ENCODE measurements around the gene MCHR1. TPM values are rescaled to one million over a fixed set of nuclear protein-coding genes. Genes with fewer than 3 reads are reported as not detected.
A peak's percentile ranks its signal among the peaks of the same experiment; 100 is the strongest.

The MCHR1 gene
- total RNA-seq, 6 donors from 2014 or later: 1.00 TPM; not detected in 5

GRCh38 chr22:40659166-40659565 is 20.1 kb upstream of the MCHR1 start:
- TF ChIP-seq POLR2A (IDR thresholded peaks at IDR 0.05) (no peak), CTCF (IDR thresholded peaks at IDR 0.05) (no peak), POLR2AphosphoS5 (IDR thresholded peaks at IDR 0.05) (no peak), EP300 (IDR thresholded peaks at IDR 0.05) (no peak)
- WGBS, 2 donors: 80 to 87% methylated on average over 6 of the region's 6 CpGs
- no peak for ATAC-seq (ENCODE audit: low FRiP score in 2 of 2)

GRCh38 chr22:40660730-40661129 is 18.6 kb upstream of the MCHR1 start:
- Histone ChIP-seq H3K27ac (no peak overlapping the region), H3K27me3 (no peaks in the 10 kb centered on the region), H3K36me3 (no peaks in the 10 kb centered on the region), H3K4me3 (no peak overlapping the region), H3K4me1 (no peaks in the 10 kb centered on the region), H3K9me3 (no peaks in the 10 kb centered on the region)
- TF ChIP-seq CTCF (IDR thresholded peaks at IDR 0.05): no peak
- TF ChIP-seq POLR2A (IDR thresholded peaks at IDR 0.05): no peak
- no peak for TF ChIP-seq EP300 (IDR thresholded peaks at IDR 0.05)
- no peak for TF ChIP-seq POLR2AphosphoS5 (IDR thresholded peaks at IDR 0.05)
- no peak for ATAC-seq (ENCODE audit: low FRiP score in 2 of 2)
- DNase-seq: no peak
- WGBS, 2 donors: 60 to 76% methylated on average over 3 of the region's 3 CpGs

More at GRCh38 chr22:40659166-40659565, 20.1 kb upstream of the MCHR1 start:
- no peaks in the 10 kb centered on the region for H3K9me3 ChIP-seq
- no peaks in the 10 kb centered on the region for H3K36me3 ChIP-seq
- H3K27me3 ChIP-seq: no peaks in the 10 kb centered on the region
- H3K4me3 ChIP-seq: no peak overlapping the region
- peaks cover 0 to 3% (median 0%) of the 10 kb centered on the region in 4 donors for H3K4me1 ChIP-seq
- DNase-seq: no peak
- H3K27ac ChIP-seq: no peak overlapping the region

- DNase-seq: no peak
- peaks cover 0 to 3% (median 0%) of the 10 kb centered on the region in 4 donors for H3K4me1 ChIP-seq
- H3K9me3 ChIP-seq: no peaks in the 10 kb centered on the region
- TF ChIP-seq POLR2AphosphoS5 (IDR thresholded peaks at IDR 0.05) (no peak), CTCF (IDR thresholded peaks at IDR 0.05) (no peak), EP300 (IDR thresholded peaks at IDR 0.05) (no peak), POLR2A (IDR thresholded peaks at IDR 0.05) (no peak)
- 83 to 98% methylated on average over 7 of the region's 7 CpGs for WGBS, 2 donors
- H3K27me3 ChIP-seq: no peaks in the 10 kb centered on the region
- no peaks in the 10 kb centered on the region for H3K36me3 ChIP-seq
- no peak overlapping the region for H3K4me3 ChIP-seq
- H3K27ac ChIP-seq: no peak overlapping the region
- ATAC-seq (ENCODE audit: low FRiP score in 2 of 2): no peak
Observed at GRCh38 chr22:40661671-40662070, 17.6 kb upstream of the MCHR1 start.

- Histone ChIP-seq H3K4me3 (no peak overlapping the region), H3K4me1 (peaks cover 0 to 3% (median 0%) of the 10 kb centered on the region in 4 donors), H3K9me3 (no peaks in the 10 kb centered on the region), H3K27me3 (no peaks in the 10 kb centered on the region), H3K36me3 (no peaks in the 10 kb centered on the region), H3K27ac (peak overlapping the region in 3 of 4 donors; percentile 0 to 34 (median 28))
- ATAC-seq (ENCODE audit: low FRiP score in 2 of 2): peak in 1 of 2 donors; percentile 40
- no peak for DNase-seq
- WGBS, 2 donors: 65 to 81% methylated on average over 4 of the region's 4 CpGs
- no peak for TF ChIP-seq EP300 (IDR thresholded peaks at IDR 0.05)
- no peak for TF ChIP-seq POLR2A (IDR thresholded peaks at IDR 0.05)
- TF ChIP-seq CTCF (IDR thresholded peaks at IDR 0.05): no peak
- no peak for TF ChIP-seq POLR2AphosphoS5 (IDR thresholded peaks at IDR 0.05)
Observed at GRCh38 chr22:40665312-40665711, 14.0 kb upstream of the MCHR1 start.

DNA sequence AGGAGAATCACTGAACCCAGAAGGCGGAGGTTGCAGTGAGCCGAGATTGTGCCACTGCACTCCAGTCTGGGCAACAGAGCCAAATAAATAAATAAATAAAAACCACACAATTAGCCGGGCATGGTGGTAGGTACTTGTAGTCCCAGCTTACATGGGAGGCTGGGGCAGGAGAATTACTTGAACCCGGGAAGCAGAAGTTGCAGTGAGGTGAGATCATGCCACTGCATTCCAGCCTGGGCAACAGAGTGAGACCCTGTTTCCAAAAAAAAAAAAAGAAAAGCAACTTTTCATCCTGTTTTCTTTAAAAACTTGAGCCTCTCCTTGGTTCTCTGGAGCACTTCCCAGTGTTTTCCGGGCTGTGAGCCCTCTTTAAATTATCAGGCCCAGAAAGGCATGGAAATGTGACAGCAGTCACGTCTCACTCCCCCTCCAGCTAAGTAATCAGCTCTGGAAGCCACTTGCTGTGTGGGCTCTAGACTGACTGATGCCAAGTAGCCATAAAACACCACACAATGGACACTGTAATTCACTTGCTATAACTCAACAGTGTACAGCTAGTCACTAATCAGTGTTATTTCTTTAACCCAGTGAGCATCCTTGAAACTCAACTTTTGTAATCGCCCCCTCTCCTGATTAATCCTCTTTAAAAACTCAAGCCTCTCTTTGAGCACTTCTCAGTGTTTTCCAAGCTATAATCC is 13.0 kb upstream of the MCHR1 start:
- Histone ChIP-seq H3K27ac (peak overlapping the region in 3 of 4 donors; percentile 28 to 34 (median 28)), H3K4me3 (no peak overlapping the region)
- peak in 1 of 2 donors; percentile 54 for ATAC-seq (ENCODE audit: low FRiP score in 2 of 2)

More for the DNA sequence above, 13.0 kb upstream of the MCHR1 start:
- Histone ChIP-seq H3K36me3 (no peaks in the 10 kb centered on the region), H3K27me3 (no peaks in the 10 kb centered on the region), H3K4me1 (peaks cover 0 to 3% (median 0%) of the 10 kb centered on the region in 4 donors), H3K9me3 (no peaks in the 10 kb centered on the region)
- no peak for DNase-seq
- no peak for TF ChIP-seq POLR2A (IDR thresholded peaks at IDR 0.05)
- TF ChIP-seq POLR2AphosphoS5 (IDR thresholded peaks at IDR 0.05): no peak
- no peak for TF ChIP-seq EP300 (IDR thresholded peaks at IDR 0.05)
- no peak for TF ChIP-seq CTCF (IDR thresholded peaks at IDR 0.05)
- WGBS, 2 donors: 58 to 70% methylated on average over 7 of the region's 7 CpGs
